OCI-LY7 (cell line): ENCODE data around the gene MTHFD1. TPM values are rescaled to one million over a fixed set of nuclear protein-coding genes. Genes with fewer than 3 reads are reported as not detected.

Experiments
- BruUV-seq: library from RNA; stranded (reverse); fragments of 400-500 nt; replicated peaks from 2 replicates; lab custom pipeline; 2021; lab: Mats Ljungman, UMichigan
- CTCF ChIA-PET: fragments of 300-600 bp; sonication (Branson Sonifier 250); formaldehyde crosslinking; loops from one replicate; lab custom pipeline; 2022; ENCODE audit warnings: antibody characterized with exemption; ENCODE audit not compliant: unreplicated experiment; lab: Charles Lee
- POLR2A ChIA-PET: fragments of 300-600 bp; sonication (Branson Sonifier 250); formaldehyde crosslinking; loops from one replicate; lab custom pipeline; 2022; ENCODE audit warnings: antibody characterized with exemption; lab: Charles Lee
- DNase-seq: peaks from one replicate; pipeline ENCODE4 v3.0.0-alpha.2; 2015; ENCODE audit warnings: low spot score
- H2AFZ ChIP-seq: fragments of 200-600 bp; sonication (generic), shearing (Covaris generic); 2 replicates; pipeline ENCODE4 v1.6.1; 2014; ENCODE audit warnings: mild to moderate bottlenecking, antibody characterized with exemption, low read length, moderate library complexity
- H3K27ac ChIP-seq: fragments of 200-600 bp; sonication (generic); 2 replicates; pipeline ENCODE4 v1.5.1; 2014; ENCODE audit warnings: mixed run types, low read depth, mild to moderate bottlenecking, moderate library complexity, low read length, inconsistent platforms; ENCODE audit not compliant: poor library complexity, severe bottlenecking
- H3K36me3 ChIP-seq: fragments of 200-600 bp; sonication (generic); 2 replicates; pipeline ENCODE4 v1.6.1; 2014; ENCODE audit warnings: mild to moderate bottlenecking, antibody characterized with exemption, low read length, moderate library complexity, mixed read lengths; ENCODE audit not compliant: insufficient read depth
- H3K4me1 ChIP-seq: fragments of 200-600 bp; sonication (generic); 2 replicates; pipeline ENCODE4 v1.5.1; 2014; ENCODE audit warnings: mild to moderate bottlenecking, low read length; ENCODE audit not compliant: insufficient read depth, poor library complexity, severe bottlenecking
- H3K4me2 ChIP-seq: fragments of 200-600 bp; sonication (generic); 2 replicates; pipeline ENCODE4 v1.6.1; 2014; ENCODE audit warnings: mild to moderate bottlenecking, low read length
- H3K4me3 ChIP-seq: fragments of 200-600 bp; sonication (generic); 2 replicates; pipeline ENCODE4 v1.5.1; 2014; ENCODE audit warnings: mild to moderate bottlenecking, low read depth, low read length; ENCODE audit not compliant: poor library complexity, severe bottlenecking
- H3K79me2 ChIP-seq: fragments of 200-600 bp; sonication (generic); 2 replicates; pipeline ENCODE4 v1.6.1; 2016; ENCODE audit warnings: low read depth, mild to moderate bottlenecking, low read length, moderate library complexity, mixed read lengths; ENCODE audit not compliant: insufficient read depth
- H3K9me2 ChIP-seq: fragments of 200-600 bp; sonication (generic); 2 replicates; pipeline ENCODE4 v1.6.1; 2016; ENCODE audit warnings: mild to moderate bottlenecking, low read length, mixed read lengths; ENCODE audit not compliant: insufficient read depth
- H3K9me3 ChIP-seq: fragments of 200-600 bp; sonication (generic); 2 replicates; pipeline ENCODE4 v1.6.1; 2014; ENCODE audit warnings: mild to moderate bottlenecking, mixed run types, low read length, mixed read lengths
- H4K20me1 ChIP-seq: fragments of 200-600 bp; sonication (generic); 2 replicates; pipeline ENCODE4 v1.6.1; 2014; ENCODE audit warnings: mild to moderate bottlenecking, antibody characterized with exemption, low read length, moderate library complexity, mixed read lengths; ENCODE audit not compliant: insufficient read depth
- EZH2phosphoT487 ChIP-seq: fragments of 200-600 bp; sonication (generic); IDR thresholded peaks from 2 replicates; pipeline ENCODE4 v1.6.1; 2018; ENCODE audit warnings: low read depth, borderline replicate concordance, mild to moderate bottlenecking, mixed run types, antibody characterized with exemption, low read length, moderate library complexity, mixed read lengths
- intact Hi-C: fragments of 100-400 bp; cut with micrococcal nuclease; formaldehyde crosslinking; loops from one replicate; pipeline ENCODE4 v1.10.0; 2022; ENCODE audit not compliant: unreplicated experiment
- total RNA-seq, 2 experiments: library from RNA; depleted of rRNA in 1 of 2; stranded (reverse); fragments of >200 nt in 1 of 2; shearing (Covaris generic) in 1 of 2; gene quantifications; 2 replicates each; pipeline ENCODE4 v1.2.3, GENCODE V29; 2014 to 2022
- TF ChIP-seq, protein P1 (sequence below): fragments of 200-600 bp; sonication (generic); conservative IDR thresholded peaks from 2 replicates; pipeline ENCODE4 v1.5.1; 2014; ENCODE audit warnings: mild to moderate bottlenecking, antibody characterized with exemption, low read length, moderate library complexity, mixed read lengths

Gene MTHFD1
- total RNA-seq, 2 experiments from 2014 or later = 73.7 to 163 TPM

DNA sequence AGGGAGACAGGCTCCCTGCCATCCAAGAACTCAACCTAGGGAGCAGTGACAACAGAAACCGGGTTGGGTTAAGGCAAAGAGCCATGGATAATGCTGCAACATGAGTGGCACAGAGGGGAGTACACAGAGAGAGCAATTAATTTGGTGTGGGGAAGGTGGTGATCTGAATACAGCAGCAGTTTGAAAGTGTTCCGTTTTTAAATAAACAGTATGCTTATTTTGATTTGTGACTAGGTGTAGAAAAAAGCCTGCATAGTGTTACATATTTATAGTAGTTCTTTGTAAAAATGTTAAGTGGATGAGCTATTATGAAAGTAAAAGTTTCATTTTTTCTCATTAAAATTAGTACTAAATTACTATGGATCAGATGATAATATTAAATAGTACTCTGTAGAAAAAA lies 85.9 kb downstream of the MTHFD1 start:
- Histone ChIP-seq H3K9me2 (no peaks in the 10 kb centered on the region), H4K20me1 (peaks cover 9% of the 10 kb centered on the region; the same call in 1 of the 2 replicates), H3K79me2 (no peaks in the 10 kb centered on the region), H3K27ac (no peak overlapping the region), H2AFZ (no peak overlapping the region), H3K9me3 (no peaks in the 10 kb centered on the region), H3K4me3 (no peak overlapping the region), H3K4me1 (no peaks in the 10 kb centered on the region), H3K4me2 (no peak overlapping the region), H3K36me3 (peaks cover 13% of the 10 kb centered on the region; the same call in 1 of the 2 replicates)
- intact Hi-C loops = no loop called here
- ChIA-PET POLR2A (interaction anchor here (1.0 to 1.4 kb wide), 2 partner anchors 10 to 11 kb away, joined by 3 to 5 read pairs; no protein-coding TSS in a partner anchor), CTCF (no interaction called here)
- DNase-seq = no peak
- TF ChIP-seq, protein P1, sequence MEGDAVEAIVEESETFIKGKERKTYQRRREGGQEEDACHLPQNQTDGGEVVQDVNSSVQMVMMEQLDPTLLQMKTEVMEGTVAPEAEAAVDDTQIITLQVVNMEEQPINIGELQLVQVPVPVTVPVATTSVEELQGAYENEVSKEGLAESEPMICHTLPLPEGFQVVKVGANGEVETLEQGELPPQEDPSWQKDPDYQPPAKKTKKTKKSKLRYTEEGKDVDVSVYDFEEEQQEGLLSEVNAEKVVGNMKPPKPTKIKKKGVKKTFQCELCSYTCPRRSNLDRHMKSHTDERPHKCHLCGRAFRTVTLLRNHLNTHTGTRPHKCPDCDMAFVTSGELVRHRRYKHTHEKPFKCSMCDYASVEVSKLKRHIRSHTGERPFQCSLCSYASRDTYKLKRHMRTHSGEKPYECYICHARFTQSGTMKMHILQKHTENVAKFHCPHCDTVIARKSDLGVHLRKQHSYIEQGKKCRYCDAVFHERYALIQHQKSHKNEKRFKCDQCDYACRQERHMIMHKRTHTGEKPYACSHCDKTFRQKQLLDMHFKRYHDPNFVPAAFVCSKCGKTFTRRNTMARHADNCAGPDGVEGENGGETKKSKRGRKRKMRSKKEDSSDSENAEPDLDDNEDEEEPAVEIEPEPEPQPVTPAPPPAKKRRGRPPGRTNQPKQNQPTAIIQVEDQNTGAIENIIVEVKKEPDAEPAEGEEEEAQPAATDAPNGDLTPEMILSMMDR = no peak
- no peak for TF ChIP-seq EZH2phosphoT487
- BruUV-seq = no TSS peak

DNA sequence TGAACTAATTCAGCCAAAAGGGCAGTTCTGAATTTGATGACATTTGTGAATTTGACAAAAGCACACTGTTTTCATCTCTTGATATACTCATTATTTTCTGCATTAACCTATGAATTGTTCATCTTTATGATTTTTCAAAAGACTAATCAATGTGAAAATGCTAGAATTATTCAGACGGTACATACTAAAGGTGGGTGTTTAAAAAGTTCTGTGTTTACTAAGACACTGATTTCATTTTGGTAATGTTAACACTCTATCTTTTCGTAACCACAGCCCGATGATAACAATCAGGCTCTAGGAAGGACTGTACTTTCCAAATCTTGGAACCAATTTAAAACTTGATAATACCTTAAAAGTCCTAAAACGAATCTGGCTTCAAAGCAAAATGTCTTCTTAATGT lies 86.5 kb downstream of the MTHFD1 start:
- intact Hi-C loops = loop anchor here (5.0 kb wide), 1 partner anchor 42 kb away; no protein-coding TSS in a partner anchor
- no peak overlapping the region for H2AFZ ChIP-seq
- peaks cover 13% of the 10 kb centered on the region; the same call in 1 of the 2 replicates for H3K36me3 ChIP-seq
- no peaks in the 10 kb centered on the region for H3K9me3 ChIP-seq
- no peaks in the 10 kb centered on the region for H3K4me1 ChIP-seq
- H4K20me1 ChIP-seq = peaks cover 9% of the 10 kb centered on the region; the same call in 1 of the 2 replicates
- H3K4me3 ChIP-seq = no peak overlapping the region
- no peak overlapping the region for H3K4me2 ChIP-seq
- TF ChIP-seq, protein P1 = no peak
- TF ChIP-seq EZH2phosphoT487 = no peak
- POLR2A ChIA-PET = interaction anchor here (1.0 to 1.4 kb wide), 2 partner anchors 9 to 10 kb away, joined by 3 to 5 read pairs; no protein-coding TSS in a partner anchor
- no peaks in the 10 kb centered on the region for H3K9me2 ChIP-seq
- no peaks in the 10 kb centered on the region for H3K79me2 ChIP-seq
- no TSS peak for BruUV-seq
- no peak overlapping the region for H3K27ac ChIP-seq
- CTCF ChIA-PET = no interaction called here
- no peak for DNase-seq

DNA sequence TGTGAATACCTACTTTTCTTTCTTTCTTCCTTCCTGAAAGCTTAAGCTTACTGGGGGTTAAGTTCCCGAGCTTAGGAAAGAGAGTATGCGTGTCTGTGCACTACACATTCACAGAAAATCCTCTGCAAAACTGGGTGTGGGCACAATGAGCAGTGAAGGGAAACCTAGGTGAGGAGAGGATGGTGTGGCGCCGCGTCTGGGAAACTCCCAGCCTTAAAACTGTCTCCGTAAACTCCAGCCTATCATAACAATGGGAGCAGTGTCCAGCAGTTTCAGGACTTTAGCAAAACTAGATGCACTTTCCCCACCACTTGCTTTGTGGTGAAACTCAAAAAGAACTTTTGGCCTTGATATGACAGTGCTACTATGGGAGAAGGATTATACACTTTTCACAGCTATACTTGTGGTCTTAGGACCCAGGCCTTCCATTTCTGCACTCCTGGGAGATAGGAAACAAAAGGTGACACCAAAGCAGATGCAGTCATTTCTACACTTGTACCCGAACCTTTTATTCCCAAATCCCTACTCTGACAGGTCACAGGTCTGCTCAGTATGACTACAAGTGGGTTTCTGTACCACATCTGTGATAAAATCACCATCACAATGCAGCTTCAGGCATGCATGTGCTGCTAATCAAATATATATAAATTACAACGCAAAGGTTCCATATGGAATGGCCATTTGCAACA lies 87.6 kb downstream of the MTHFD1 start:
- no peak for TF ChIP-seq EZH2phosphoT487
- TF ChIP-seq, protein P1 = no peak
- BruUV-seq = no TSS peak
- ChIA-PET CTCF (no interaction called here), POLR2A (interaction anchor here (0.7 kb wide), 2 partner anchors 25 to 71 kb away, joined by 4 to 12 read pairs; no protein-coding TSS in a partner anchor)
- H3K36me3 ChIP-seq = peaks cover 13% of the 10 kb centered on the region; the same call in 1 of the 2 replicates
- peaks cover 9% of the 10 kb centered on the region; the same call in 1 of the 2 replicates for H4K20me1 ChIP-seq
- H3K4me1 ChIP-seq = no peaks in the 10 kb centered on the region
- no peak overlapping the region for H2AFZ ChIP-seq
- no peak overlapping the region for H3K4me2 ChIP-seq
- no peak overlapping the region for H3K4me3 ChIP-seq
- H3K79me2 ChIP-seq = no peaks in the 10 kb centered on the region
- no peaks in the 10 kb centered on the region for H3K9me2 ChIP-seq
- DNase-seq = no peak
- intact Hi-C loops = loop anchor here (2.0 to 5.0 kb wide), 2 partner anchors 43 to 131 kb away; no protein-coding TSS in a partner anchor
- H3K27ac ChIP-seq = no peak overlapping the region
- H3K9me3 ChIP-seq = no peaks in the 10 kb centered on the region
